ENCODE measurements around the gene SEMA7A.

GRCh38 chr15:74411686-74412085 lies 22.1 kb downstream of the SEMA7A start:
- TF ChIP-seq CTCF (IDR thresholded peaks at IDR 0.05) (no peak), POLR2A (IDR thresholded peaks at IDR 0.05) (no peak), POLR2AphosphoS5 (IDR thresholded peaks at IDR 0.05) (no peak)
